Prostate gland (tissue), 2 donors: ENCODE data around the gene ZNF112. TPM values are rescaled to one million over a fixed set of nuclear protein-coding genes. Genes with fewer than 3 reads are reported as not detected.

Source experiments
- DNase-seq: peaks from one replicate; pipeline ENCODE4 v3.0.0-alpha.2; 2019; ENCODE audit warnings: low spot score
- H3K27ac ChIP-seq, 2 donors: fragments of 200-600 bp; sonication (generic); 2 replicates each; pipeline ENCODE4 v1.5.1; 2017 to 2019
- H3K27me3 ChIP-seq: fragments of 200-600 bp; sonication (generic); replicated peaks from 2 replicates; pipeline ENCODE4 v1.5.1; 2019; ENCODE audit not compliant: insufficient read depth
- H3K36me3 ChIP-seq, 2 donors: fragments of 200-600 bp; sonication (generic); 1 replicate in 1 of 2; 2 replicates in 1 of 2; pipeline versions ENCODE4 v1.5.1 to v1.8.1; 2017 to 2019
- H3K4me1 ChIP-seq: fragments of 200-600 bp; sonication (generic); replicated peaks from 2 replicates; pipeline ENCODE4 v1.5.1; 2019
- H3K4me3 ChIP-seq, 2 donors: fragments of 200-600 bp; sonication (generic); 2 replicates each; pipeline ENCODE4 v1.5.1; 2017 to 2019
- H3K9me3 ChIP-seq: fragments of 200-600 bp; sonication (generic); 2 replicates; pipeline ENCODE4 v1.5.1; 2017
- POLR2A ChIP-seq: fragments of 450-650 bp; IDR thresholded peaks from one replicate; pipeline ENCODE4 v1.6.1; 2016; ENCODE audit warnings: antibody characterized with exemption, mild to moderate bottlenecking
- POLR2AphosphoS5 ChIP-seq: sonication (generic); formaldehyde crosslinking; IDR thresholded peaks from one replicate; pipeline ENCODE4 v1.6.1; 2017; ENCODE audit warnings: antibody characterized with exemption
- WGBS: methylation state at CpG from one replicate; pipeline ENCODE4 v1.1.5; 2018; 5-methylcytosine and 5-hydroxymethylcytosine counted together
- intact Hi-C: fragments of 100-400 bp; cut with DNase I; formaldehyde crosslinking; loops from one replicate; pipeline ENCODE4 v1.14.2; 2022
- total RNA-seq, 2 donors: library from RNA; depleted of rRNA; stranded (reverse); fragments of >200 nt; gene quantifications; one replicate each; pipeline ENCODE4 v1.1.0, GENCODE V29; 2016
- TF ChIP-seq, protein P1 (sequence below), 4 experiments: fragments of 200-600 bp in 2 of 4; fragments of 450-650 bp in 2 of 4; sonication (generic) in 2 of 4; IDR thresholded peaks; 1 replicate in 3 of 4; 2 replicates in 1 of 4; pipeline ENCODE4 v1.5.1; 2016 to 2019; ENCODE audit warnings: antibody characterized with exemption in 4 of 4, mild to moderate bottlenecking in 2 of 4, moderate library complexity in 2 of 4

ZNF112 gene
- total RNA-seq, 2 donors from 2014 or later: 7.1 to 7.3 TPM

DNA sequence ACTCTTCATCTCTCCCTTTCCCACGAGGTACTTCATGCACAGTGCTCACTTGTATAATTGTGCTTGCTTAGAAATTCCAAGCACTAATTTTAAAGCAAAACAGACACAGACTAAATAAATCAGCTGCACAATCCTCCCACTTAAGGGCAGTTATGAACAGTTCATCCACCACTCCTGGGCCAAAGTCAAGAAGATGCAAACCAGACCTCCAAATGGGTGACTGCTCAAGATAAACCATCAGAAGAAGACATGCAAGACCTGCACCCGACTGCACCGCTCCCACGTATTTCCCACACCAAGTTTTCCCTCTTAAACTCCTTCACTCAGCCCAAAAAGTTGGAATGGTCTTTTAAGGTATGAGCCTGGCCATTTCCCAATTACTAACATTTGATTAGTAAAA lies 71.5 kb downstream of the ZNF112 start:
- intact Hi-C loops: no loop called here
- Histone ChIP-seq H3K4me3 (no peak overlapping the region), H3K4me1 (no peaks in the 10 kb centered on the region), H3K27ac (no peak overlapping the region), H3K36me3 (peaks cover 15 to 19% of the 10 kb centered on the region in 2 donors), H3K27me3 (no peaks in the 10 kb centered on the region), H3K9me3 (no peaks in the 10 kb centered on the region)
- no peak for TF ChIP-seq POLR2AphosphoS5
- TF ChIP-seq, protein P1, sequence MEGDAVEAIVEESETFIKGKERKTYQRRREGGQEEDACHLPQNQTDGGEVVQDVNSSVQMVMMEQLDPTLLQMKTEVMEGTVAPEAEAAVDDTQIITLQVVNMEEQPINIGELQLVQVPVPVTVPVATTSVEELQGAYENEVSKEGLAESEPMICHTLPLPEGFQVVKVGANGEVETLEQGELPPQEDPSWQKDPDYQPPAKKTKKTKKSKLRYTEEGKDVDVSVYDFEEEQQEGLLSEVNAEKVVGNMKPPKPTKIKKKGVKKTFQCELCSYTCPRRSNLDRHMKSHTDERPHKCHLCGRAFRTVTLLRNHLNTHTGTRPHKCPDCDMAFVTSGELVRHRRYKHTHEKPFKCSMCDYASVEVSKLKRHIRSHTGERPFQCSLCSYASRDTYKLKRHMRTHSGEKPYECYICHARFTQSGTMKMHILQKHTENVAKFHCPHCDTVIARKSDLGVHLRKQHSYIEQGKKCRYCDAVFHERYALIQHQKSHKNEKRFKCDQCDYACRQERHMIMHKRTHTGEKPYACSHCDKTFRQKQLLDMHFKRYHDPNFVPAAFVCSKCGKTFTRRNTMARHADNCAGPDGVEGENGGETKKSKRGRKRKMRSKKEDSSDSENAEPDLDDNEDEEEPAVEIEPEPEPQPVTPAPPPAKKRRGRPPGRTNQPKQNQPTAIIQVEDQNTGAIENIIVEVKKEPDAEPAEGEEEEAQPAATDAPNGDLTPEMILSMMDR (IDR thresholded peaks at IDR 0.05): no peak
- TF ChIP-seq POLR2A: no peak
- no peak for DNase-seq
- WGBS: 92% methylated on average over 4 of the region's 4 CpGs

GRCh38 chr19:44282846-44283245 lies 73.6 kb downstream of the ZNF112 start:
- peaks cover 5 to 8% of the 10 kb centered on the region in 2 donors for H3K36me3 ChIP-seq
- no peak for TF ChIP-seq POLR2A
- no peak for TF ChIP-seq POLR2AphosphoS5
- TF ChIP-seq, protein P1 (IDR thresholded peaks at IDR 0.05): no peak
- 86% methylated on average over 3 of the region's 3 CpGs for WGBS
- intact Hi-C loops: no loop called here
- no peaks in the 10 kb centered on the region for H3K27me3 ChIP-seq
- no peak for DNase-seq
- H3K9me3 ChIP-seq: no peaks in the 10 kb centered on the region
- H3K27ac ChIP-seq: no peak overlapping the region
- H3K4me1 ChIP-seq: no peaks in the 10 kb centered on the region
- H3K4me3 ChIP-seq: no peak overlapping the region

DNA sequence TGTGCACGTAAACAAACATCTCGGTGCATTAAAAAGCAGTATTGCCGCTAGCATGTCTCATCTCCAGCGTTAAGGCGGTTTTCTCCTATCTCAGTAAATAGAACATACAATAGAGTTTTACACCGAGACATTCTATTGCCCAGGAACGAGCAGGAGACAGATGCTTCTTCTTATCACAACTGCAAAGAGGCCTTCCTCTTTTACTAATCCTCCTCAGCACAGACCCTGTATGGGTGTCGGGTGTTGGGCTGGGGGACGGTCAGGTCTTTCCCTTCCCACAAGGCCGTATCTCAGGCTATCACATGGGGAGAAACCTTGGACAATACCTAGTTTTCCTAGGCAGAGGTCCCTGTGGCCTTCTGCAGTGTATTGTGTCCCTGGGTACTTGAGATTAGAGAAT lies 75.6 kb downstream of the ZNF112 start:
- Histone ChIP-seq H3K9me3 (no peaks in the 10 kb centered on the region), H3K27me3 (no peaks in the 10 kb centered on the region), H3K27ac (no peak overlapping the region), H3K4me1 (no peaks in the 10 kb centered on the region), H3K4me3 (no peak overlapping the region), H3K36me3 (no peaks in the 10 kb centered on the region)
- TF ChIP-seq POLR2A (no peak), POLR2AphosphoS5 (no peak)
- TF ChIP-seq, protein P1 (IDR thresholded peaks at IDR 0.05): no peak
- WGBS: 56% methylated on average over 10 of the region's 10 CpGs
- DNase-seq: no peak
- intact Hi-C loops: no loop called here

DNA sequence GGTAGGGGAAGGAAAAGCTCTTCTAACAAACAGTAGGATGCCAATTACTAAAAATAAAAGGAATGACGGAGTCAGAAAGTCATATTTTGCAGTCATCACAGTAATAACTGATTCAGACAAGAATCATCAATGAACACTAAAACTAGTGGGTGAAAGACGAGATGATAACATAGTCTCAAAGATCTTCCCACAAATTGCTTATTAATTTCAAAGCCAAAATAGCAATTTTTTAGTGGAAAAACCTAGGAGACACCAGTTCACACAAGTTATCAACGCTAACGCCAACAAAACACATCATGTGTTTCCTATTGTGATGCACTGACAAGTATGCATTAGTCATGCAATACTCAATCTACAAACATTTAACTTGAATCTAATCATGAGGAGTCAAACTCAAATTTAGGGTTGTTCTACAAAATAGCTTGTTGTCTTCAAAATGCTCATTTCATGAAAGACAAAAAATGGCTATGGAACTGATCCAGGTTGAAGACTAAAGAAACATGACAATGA lies 78.2 kb downstream of the ZNF112 start:
- intact Hi-C loops: no loop called here
- Histone ChIP-seq H3K27ac (no peak overlapping the region), H3K4me3 (no peak overlapping the region), H3K27me3 (no peaks in the 10 kb centered on the region), H3K36me3 (peaks cover 0 to 6% of the 10 kb centered on the region in 2 donors), H3K4me1 (no peaks in the 10 kb centered on the region), H3K9me3 (no peaks in the 10 kb centered on the region)
- TF ChIP-seq, protein P1 (IDR thresholded peaks at IDR 0.05): no peak
- TF ChIP-seq POLR2A: no peak
- TF ChIP-seq POLR2AphosphoS5: no peak
- WGBS: 90% methylated on average over 4 of the region's 4 CpGs
- no peak for DNase-seq

DNA sequence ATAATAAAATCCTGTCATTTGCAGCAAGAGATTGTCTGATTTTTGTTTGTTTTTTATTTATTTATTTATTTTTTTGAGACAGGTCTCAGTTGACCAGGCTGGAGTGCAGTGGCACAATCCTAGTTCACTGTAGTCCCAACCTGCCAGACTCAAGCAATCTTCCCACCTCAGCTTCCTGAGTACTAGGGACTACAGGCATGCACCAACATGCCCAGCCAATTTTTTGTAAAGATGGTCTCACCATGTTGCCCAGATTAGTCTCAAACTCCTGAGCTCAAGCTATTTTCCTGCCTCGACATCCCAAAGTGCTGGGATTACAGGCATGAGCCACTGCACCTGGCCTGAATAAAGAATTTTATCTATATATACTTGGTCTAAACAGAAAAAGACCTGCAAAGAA lies 79.1 kb downstream of the ZNF112 start:
- DNase-seq: no peak
- Histone ChIP-seq H3K27me3 (no peaks in the 10 kb centered on the region), H3K4me1 (no peaks in the 10 kb centered on the region), H3K4me3 (no peak overlapping the region), H3K36me3 (peaks cover 0 to 6% of the 10 kb centered on the region in 2 donors), H3K9me3 (no peaks in the 10 kb centered on the region), H3K27ac (no peak overlapping the region)
- intact Hi-C loops: no loop called here
- TF ChIP-seq POLR2AphosphoS5 (no peak), POLR2A (no peak)
- TF ChIP-seq, protein P1 (IDR thresholded peaks at IDR 0.05): no peak
- 96% methylated on average over 1 of the region's 1 CpG for WGBS
